B cell (primary cell): ENCODE measurements around the gene HIP1R. TPM values are rescaled to one million over a fixed set of nuclear protein-coding genes. Genes with fewer than 3 reads are reported as not detected.

Experiments used
- ATAC-seq: fragments of 200-7000 bp; cut with Tn5 transposase; one replicate; pipeline ENCODE4 v1.10.0; 2021; ENCODE audit warnings: low read depth, mild to moderate bottlenecking, moderate number of reproducible peaks, moderate library complexity
- CTCF ChIA-PET: fragments of 350-600 bp; sonication (Branson Sonifier 250); formaldehyde crosslinking; loops from one replicate; lab custom pipeline; 2021; ENCODE audit warnings: antibody characterized with exemption, inconsistent platforms; lab: Charles Lee
- POLR2A ChIA-PET: fragments of 350-600 bp; sonication (Branson Sonifier 250); formaldehyde crosslinking; loops from one replicate; lab custom pipeline; 2021; ENCODE audit warnings: antibody characterized with exemption; lab: Charles Lee
- DNase-seq: peaks from one replicate; pipeline ENCODE4 v3.0.0; 2013
- H2AFZ ChIP-seq: 2 replicates; pipeline ENCODE4 v1.6.1; 2012; ENCODE audit warnings: mild to moderate bottlenecking, low read depth, low read length; ENCODE audit not compliant: insufficient read depth, poor library complexity, severe bottlenecking
- H3K27ac ChIP-seq, 2 donors: 1 replicate in 1 of 2; 2 replicates in 1 of 2; pipeline ENCODE4 v1.5.1; 2012 to 2013; ENCODE audit warnings: low read length in 2 of 2, mild to moderate bottlenecking in 2 of 2, moderate library complexity in 1 of 2
- H3K27me3 ChIP-seq, 4 experiments: fragments of 200-600 bp in 1 of 4; sonication (generic) in 1 of 4; replicated peaks in 1 of 4; 1 replicate in 2 of 4; 2 replicates in 2 of 4; pipeline versions ENCODE4 v1.6.1 to v1.7.0; 2013 to 2016; ENCODE audit warnings: low read length in 3 of 4, mild to moderate bottlenecking in 2 of 4, mixed read lengths in 1 of 4, moderate library complexity in 1 of 4; ENCODE audit not compliant: insufficient read depth in 4 of 4, control insufficient read depth in 3 of 4; ENCODE audit errors: control extremely low read depth in 1 of 4
- H3K36me3 ChIP-seq, 2 experiments: replicated peaks in 1 of 2; 1 replicate in 1 of 2; 2 replicates in 1 of 2; pipeline versions ENCODE4 v1.6.1 to v1.7.1; 2013; ENCODE audit warnings: low read length in 1 of 2; ENCODE audit not compliant: insufficient read depth in 2 of 2, control insufficient read depth in 1 of 2; ENCODE audit errors: control extremely low read depth in 1 of 2, extremely low read depth in 1 of 2
- H3K4me1 ChIP-seq, 2 donors: fragments of 200-600 bp in 1 of 2; sonication (generic) in 1 of 2; 1 replicate in 1 of 2; 2 replicates in 1 of 2; pipeline versions ENCODE4 v1.5.1 to v1.6.1; 2013 to 2017; ENCODE audit warnings: low read length in 2 of 2; ENCODE audit not compliant: control insufficient read depth in 2 of 2, insufficient read depth in 2 of 2
- H3K4me2 ChIP-seq: replicated peaks from 2 replicates; pipeline ENCODE3; 2012; ENCODE audit warnings: mild to moderate bottlenecking, low read depth, low read length; ENCODE audit not compliant: poor library complexity, severe bottlenecking
- H3K4me3 ChIP-seq, 5 experiments: fragments of 200-600 bp in 1 of 5; sonication (generic) in 1 of 5; 1 replicate in 3 of 5; 2 replicates in 2 of 5; pipeline versions ENCODE4 v1.5.1 to v1.7.0; 2011 to 2016; ENCODE audit warnings: low read length in 4 of 5, mild to moderate bottlenecking in 4 of 5, low read depth in 2 of 5, control low read depth in 1 of 5, moderate library complexity in 1 of 5; ENCODE audit not compliant: insufficient read depth in 1 of 5; ENCODE audit errors: control extremely low read depth in 1 of 5, extremely low read depth in 1 of 5
- H3K79me2 ChIP-seq: fragments of 200-600 bp; sonication (generic); one replicate; pipeline ENCODE4 v1.6.0; 2016; ENCODE audit warnings: low read length; ENCODE audit not compliant: control insufficient read depth, insufficient read depth
- H3K9ac ChIP-seq: fragments of 200-600 bp; sonication (generic); 2 replicates; pipeline ENCODE4 v1.6.1; 2017; ENCODE audit warnings: mild to moderate bottlenecking, low read length, moderate library complexity
- H3K9me3 ChIP-seq, 3 donors: one replicate each; pipeline versions ENCODE4 v1.6.1 to v1.7.1; 2013; ENCODE audit warnings: low read length in 2 of 3; ENCODE audit not compliant: control insufficient read depth in 2 of 3, insufficient read depth in 1 of 3; ENCODE audit errors: control extremely low read depth in 1 of 3
- H4K20me1 ChIP-seq: 2 replicates; pipeline ENCODE4 v1.6.0; 2012; ENCODE audit warnings: mild to moderate bottlenecking, low read length; ENCODE audit not compliant: insufficient read depth, control insufficient read depth, poor library complexity, severe bottlenecking
- H3K27ac Mint-ChIP-seq: one replicate; pipeline ENCODE4 v1.8.0; 2021; ENCODE audit warnings: mixed read lengths
- H3K27me3 Mint-ChIP-seq: one replicate; pipeline ENCODE4 v1.8.0; 2021; ENCODE audit warnings: mixed read lengths
- H3K4me1 Mint-ChIP-seq: one replicate; pipeline ENCODE4 v1.8.0; 2021; ENCODE audit warnings: mixed read lengths
- H3K4me3 Mint-ChIP-seq: one replicate; pipeline ENCODE4 v1.8.0; 2021; ENCODE audit warnings: mixed read lengths
- H3K9me3 Mint-ChIP-seq: one replicate; pipeline ENCODE4 v1.8.0; 2022; ENCODE audit warnings: mixed read lengths; ENCODE audit not compliant: insufficient read depth
- CTCF ChIP-seq: fragments of 200-600 bp; IDR thresholded peaks from one replicate; pipeline ENCODE4 v1.8.0; 2022; ENCODE audit warnings: antibody characterized with exemption, mild to moderate bottlenecking
- EZH2 ChIP-seq: IDR thresholded peaks from 2 replicates; pipeline ENCODE4 v1.6.1; 2012; ENCODE audit warnings: borderline replicate concordance, low read depth, mild to moderate bottlenecking, moderate library complexity, low read length; ENCODE audit not compliant: insufficient read depth, poor library complexity, severe bottlenecking
- WGBS: methylation state at CpG from one replicate; pipeline ENCODE4 v1.1.5; 2013; ENCODE audit warnings: missing lambda C conversion rate; ENCODE audit not compliant: insufficient coverage; 5-methylcytosine and 5-hydroxymethylcytosine counted together
- intact Hi-C: fragments of 100-400 bp; cut with micrococcal nuclease; formaldehyde crosslinking; loops from one replicate; pipeline ENCODE4 v1.10.0; 2022
- polyA plus RNA-seq: library from polyadenylated mRNA; depleted of rRNA; stranded (reverse); fragments of >200 nt; gene quantifications from 2 replicates; pipeline ENCODE4 v1.2.3, GENCODE V29; 2012
- total RNA-seq, 2 donors: library from RNA; stranded (reverse); fragments of 120-200 nt in 1 of 2; gene quantifications; 1 replicate in 1 of 2; 2 replicates in 1 of 2; pipeline versions ENCODE4 v1.2.3 to v1.2.4, GENCODE V29; 2013 to 2022

The HIP1R gene
- total and polyA plus RNA-seq, 2 donors (not counting 1 experiment from before 2014, with no cell fraction given) = 289 to 390 TPM

- Histone ChIP-seq H3K4me3 (peak overlapping the region in 1 of 5 experiments; percentile 85), H3K9me3 (no peaks in the 10 kb centered on the region), H2AFZ (no peak overlapping the region), H3K4me2 (peak overlapping the region; percentile 94), H3K27me3 (no peaks in the 10 kb centered on the region), H3K4me1 (peaks cover 98 to 100% of the 10 kb centered on the region in 2 donors), H3K27ac (peak overlapping the region; percentile 69 to 80), H3K9ac (peak overlapping the region; percentile 83), H3K36me3 (peaks cover 3 to 32% of the 10 kb centered on the region in 2 experiments), H4K20me1 (peaks cover 27% of the 10 kb centered on the region), H3K79me2 (peaks cover 90% of the 10 kb centered on the region)
- Mint-ChIP-seq H3K9me3 (no peaks in the 10 kb centered on the region), H3K27me3 (no peaks in the 10 kb centered on the region), H3K27ac (peak overlapping the region; percentile 95), H3K4me1 (peaks cover 94% of the 10 kb centered on the region), H3K4me3 (peak overlapping the region; percentile 86)
- 95% methylated on average over 6 of the region's 12 CpGs for WGBS
- TF ChIP-seq CTCF = no peak
- TF ChIP-seq EZH2 = no peak
- CTCF ChIA-PET = interaction anchor here (1.3 to 19.2 kb wide), 8 partner anchors 9 to 235 kb away, joined by 3 to 388 read pairs (median 18); no protein-coding TSS in a partner anchor
- DNase-seq (no peak), ATAC-seq (no peak)
- intact Hi-C loops = loop anchor here (1.0 kb wide), 1 partner anchor 14 kb away; no protein-coding TSS in a partner anchor
- POLR2A ChIA-PET = interaction anchor here (0.6 to 2.1 kb wide), 4 partner anchors 11 to 1281 kb away, joined by 3 to 10 read pairs (median 5); no protein-coding TSS in a partner anchor
Observed at GRCh38 chr12:122872815-122873361, 37.6 kb downstream of the HIP1R start.

GRCh38 chr12:122873540-122873939, 38.3 kb downstream of the HIP1R start:
- peaks cover 27% of the 10 kb centered on the region for H4K20me1 ChIP-seq
- Mint-ChIP-seq H3K27ac (peak overlapping the region; percentile 95), H3K4me1 (peaks cover 95% of the 10 kb centered on the region), H3K9me3 (no peaks in the 10 kb centered on the region), H3K4me3 (peak overlapping the region; percentile 86), H3K27me3 (no peaks in the 10 kb centered on the region)
- WGBS = 100% methylated on average over 3 of the region's 4 CpGs
- ChIA-PET CTCF (interaction anchor here (0.6 to 19.2 kb wide), 5 partner anchors 9 to 80 kb away, joined by 3 to 388 read pairs (median 44); no protein-coding TSS in a partner anchor), POLR2A (interaction anchor here (1.1 kb wide), 1 partner anchor 15 kb away, joined by 3 read pairs; no protein-coding TSS in a partner anchor)
- H3K4me3 ChIP-seq = no peak overlapping the region
- H3K36me3 ChIP-seq = peaks cover 3 to 25% of the 10 kb centered on the region in 2 experiments
- H3K4me2 ChIP-seq = peak overlapping the region; percentile 94
- H3K79me2 ChIP-seq = peaks cover 90% of the 10 kb centered on the region
- no peaks in the 10 kb centered on the region for H3K9me3 ChIP-seq
- no peak overlapping the region for H3K9ac ChIP-seq
- H3K4me1 ChIP-seq = peaks cover 98 to 100% of the 10 kb centered on the region in 2 donors
- H3K27me3 ChIP-seq = no peaks in the 10 kb centered on the region
- H3K27ac ChIP-seq = peak overlapping the region in 1 of 2 donors; percentile 80
- intact Hi-C loops = no loop called here
- no peak for TF ChIP-seq EZH2
- TF ChIP-seq CTCF = no peak
- DNase-seq (no peak), ATAC-seq (no peak)
- no peak overlapping the region for H2AFZ ChIP-seq
